ENCODE measurements around the gene TOR2A. TPM values are rescaled to one million over a fixed set of nuclear protein-coding genes. Genes with fewer than 3 reads are reported as not detected.

TOR2A gene
- total RNA-seq, 4 donors from 2014 or later, result 10.7 to 12.5 (median 11.5) TPM

GRCh38 chr9:127707766-127708165, 27.3 kb downstream of the TOR2A start:
- Histone ChIP-seq H3K27ac (no peak overlapping the region), H3K4me1 (peaks cover 0 to 5% (median 0%) of the 10 kb centered on the region in 3 donors), H3K4me3 (no peak overlapping the region), H3K9me3 (no peaks in the 10 kb centered on the region), H3K27me3 (no peaks in the 10 kb centered on the region), H3K36me3 (no peaks in the 10 kb centered on the region)
- WGBS, 2 donors, result 33 to 67% methylated on average over 1 of the region's 5 CpGs
- no peak for DNase-seq
- TF ChIP-seq CTCF (IDR thresholded peaks at IDR 0.05) (no peak), POLR2A (IDR thresholded peaks at IDR 0.05) (no peak)
- intact Hi-C loops (cut with DNase I), result no loop called here

GRCh38 chr9:127706836-127707241, 28.3 kb downstream of the TOR2A start, which contains the start of gene CFAP157:
Gene CFAP157, plus strand, starts transcription at chr9:127706988. Its CDS starts 44 bp downstream, at chr9:127707032.
- peaks cover 0 to 5% (median 0%) of the 10 kb centered on the region in 3 donors for H3K4me1 ChIP-seq
- H3K27me3 ChIP-seq, result no peaks in the 10 kb centered on the region
- H3K4me3 ChIP-seq, result no peak within 1 kb of the TSS
- whole genome bisulfite sequencing, 2 donors, result 40 to 56% methylated on average over 1 to 9 of the region's 11 CpGs
- H3K36me3 ChIP-seq, result no peaks in the 10 kb centered on the region
- TF ChIP-seq CTCF (IDR thresholded peaks at IDR 0.05) (no peak), POLR2A (IDR thresholded peaks at IDR 0.05) (no peak)
- H3K27ac ChIP-seq, result no peak within 1 kb of the TSS
- no peaks in the 10 kb centered on the region for H3K9me3 ChIP-seq
- intact Hi-C loops (cut with DNase I), result no loop called here
- DNase-seq, result no peak

DNA sequence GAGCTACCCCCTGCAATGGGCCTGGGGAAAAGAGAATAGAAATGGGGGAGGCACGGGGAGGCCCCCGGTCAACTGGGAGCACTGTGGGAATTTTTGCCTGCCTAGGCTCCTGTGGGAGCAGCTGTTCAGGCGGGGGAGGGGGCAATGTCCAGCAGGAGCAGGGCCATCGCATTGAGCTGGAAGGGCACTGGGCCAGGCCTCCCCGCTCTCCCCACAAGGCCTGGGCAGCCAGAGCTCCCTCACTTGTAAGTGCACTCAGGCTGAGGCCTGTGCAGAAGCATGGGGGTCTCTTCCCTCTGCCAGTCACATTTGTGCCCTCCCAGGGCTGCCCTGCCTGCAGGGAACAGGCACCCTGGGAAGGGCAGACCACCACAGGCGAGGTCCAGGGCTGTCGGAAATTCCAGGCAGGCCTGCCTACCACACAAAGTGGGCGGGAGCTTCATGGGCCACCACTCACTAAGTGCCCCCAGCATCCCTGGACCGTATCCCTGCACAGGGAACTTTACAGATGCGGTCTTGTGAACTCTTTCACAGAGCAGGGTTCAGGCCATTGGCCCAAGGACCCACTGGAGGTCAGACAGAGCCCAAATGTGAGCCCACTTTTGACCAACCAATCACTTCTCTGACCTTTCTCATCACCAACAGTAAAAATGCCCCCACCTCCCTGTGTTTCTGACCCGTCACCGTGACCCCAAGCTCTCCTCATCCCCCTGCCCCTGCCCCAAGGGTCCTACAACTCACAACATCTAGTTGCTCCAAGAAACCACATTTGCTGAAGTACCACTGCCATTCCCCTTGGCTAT, 29.3 kb downstream of the TOR2A start:
- DNase-seq, result no peak
- no peaks in the 10 kb centered on the region for H3K9me3 ChIP-seq
- intact Hi-C loops (cut with DNase I), result no loop called here
- H3K4me1 ChIP-seq, result peaks cover 0 to 11% (median 3%) of the 10 kb centered on the region in 3 donors
- H3K36me3 ChIP-seq, result no peaks in the 10 kb centered on the region
- no peak for TF ChIP-seq POLR2A (IDR thresholded peaks at IDR 0.05)
- no peak for TF ChIP-seq CTCF (IDR thresholded peaks at IDR 0.05)
- H3K27me3 ChIP-seq, result no peaks in the 10 kb centered on the region
- no peak overlapping the region for H3K27ac ChIP-seq
- WGBS, 2 donors, result 89 to 97% methylated on average over 3 to 5 of the region's 12 CpGs
- H3K4me3 ChIP-seq, result no peak overlapping the region

DNA sequence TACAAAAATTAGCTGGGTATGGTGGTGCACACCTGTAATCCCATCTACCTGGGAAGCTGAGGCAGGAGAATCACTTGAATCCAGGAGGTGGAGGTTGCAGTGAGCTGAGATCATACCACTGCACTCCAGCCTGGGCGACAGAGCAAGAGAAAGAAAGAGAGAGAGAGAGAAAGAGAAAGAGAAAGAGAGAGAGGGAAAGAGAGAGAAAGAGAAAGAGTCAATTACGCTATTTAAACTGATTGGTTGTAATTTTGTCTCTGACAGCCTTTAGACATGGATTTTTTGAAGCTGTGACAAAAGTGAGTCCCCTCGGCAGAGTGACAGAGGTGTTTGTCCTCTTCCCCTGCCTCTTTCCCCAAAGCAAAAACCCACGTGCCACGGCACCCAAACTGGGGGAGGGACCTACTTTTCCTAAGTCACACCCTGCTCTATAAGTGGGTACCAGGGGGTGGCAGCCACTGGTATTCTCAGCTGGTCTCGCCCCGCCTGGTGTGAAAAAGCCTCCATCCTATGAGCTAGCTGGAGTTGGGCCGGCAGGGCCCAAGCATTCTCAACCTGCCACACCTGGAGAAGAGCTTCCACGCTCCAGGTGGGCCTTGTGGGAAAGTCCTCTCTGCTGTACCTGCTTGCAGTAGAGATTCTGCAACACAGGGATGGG, 31.7 kb downstream of the TOR2A start:
- Histone ChIP-seq H3K4me1 (peaks cover 0 to 26% (median 9%) of the 10 kb centered on the region in 3 donors), H3K9me3 (no peaks in the 10 kb centered on the region), H3K4me3 (no peak overlapping the region), H3K27me3 (no peaks in the 10 kb centered on the region), H3K27ac (no peak overlapping the region), H3K36me3 (no peaks in the 10 kb centered on the region)
- WGBS, 2 donors, result 71 to 77% methylated on average over 5 to 9 of the region's 9 CpGs
- TF ChIP-seq POLR2A (IDR thresholded peaks at IDR 0.05), result no peak
- no peak for TF ChIP-seq CTCF (IDR thresholded peaks at IDR 0.05)
- intact Hi-C loops (cut with DNase I), result no loop called here
- no peak for DNase-seq

- Histone ChIP-seq H3K4me1 (peaks cover 0 to 21% (median 9%) of the 10 kb centered on the region in 3 donors), H3K27me3 (no peaks in the 10 kb centered on the region), H3K9me3 (no peaks in the 10 kb centered on the region), H3K36me3 (no peaks in the 10 kb centered on the region), H3K27ac (no peak overlapping the region), H3K4me3 (no peak overlapping the region)
- WGBS, 2 donors, result 80 to 81% methylated on average over 5 of the region's 5 CpGs
- TF ChIP-seq CTCF (IDR thresholded peaks at IDR 0.05), result no peak
- no peak for TF ChIP-seq POLR2A (IDR thresholded peaks at IDR 0.05)
- intact Hi-C loops (cut with DNase I), result no loop called here
- DNase-seq, result no peak
Measured at GRCh38 chr9:127700594-127701255, 34.4 kb downstream of the TOR2A start.

Measured in esophagus squamous epithelium (tissue), 5 donors.